HG02623 (cell line): ENCODE results near the gene RNF213.

ENCODE experiments used
- ATAC-seq: cut with Tn5 transposase; IDR thresholded peaks from one replicate; pipeline ENCODE4 v1.9.1; 2021; ENCODE audit warnings: moderate library complexity; ENCODE audit not compliant: unreplicated experiment

RNF213 gene

DNA sequence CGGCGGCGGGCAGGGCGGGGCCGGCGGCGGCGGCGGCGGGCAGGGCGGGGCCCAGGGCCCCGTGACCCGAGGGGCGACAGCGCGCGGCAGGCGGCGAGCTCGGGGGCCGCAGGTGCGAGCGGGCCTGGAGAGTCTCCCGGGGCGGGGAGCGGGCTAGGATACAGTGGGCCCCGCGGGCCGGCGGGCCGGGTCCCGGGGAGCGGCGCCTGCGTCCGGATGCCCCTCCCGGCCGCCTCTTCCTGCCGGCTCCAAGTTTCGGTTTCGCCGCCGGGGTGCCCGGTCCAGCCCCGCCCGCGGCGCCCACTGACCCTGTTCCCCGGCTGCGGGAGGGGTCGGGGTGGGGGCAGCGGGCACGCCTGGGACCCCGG, at the start of gene RNF213:
TSS of gene RNF213 (plus strand) at position 62 of the 368 bp plus-strand sequence. CDS start 2,830 bp downstream, outside the sequence.
- ATAC-seq, result no peak

DNA sequence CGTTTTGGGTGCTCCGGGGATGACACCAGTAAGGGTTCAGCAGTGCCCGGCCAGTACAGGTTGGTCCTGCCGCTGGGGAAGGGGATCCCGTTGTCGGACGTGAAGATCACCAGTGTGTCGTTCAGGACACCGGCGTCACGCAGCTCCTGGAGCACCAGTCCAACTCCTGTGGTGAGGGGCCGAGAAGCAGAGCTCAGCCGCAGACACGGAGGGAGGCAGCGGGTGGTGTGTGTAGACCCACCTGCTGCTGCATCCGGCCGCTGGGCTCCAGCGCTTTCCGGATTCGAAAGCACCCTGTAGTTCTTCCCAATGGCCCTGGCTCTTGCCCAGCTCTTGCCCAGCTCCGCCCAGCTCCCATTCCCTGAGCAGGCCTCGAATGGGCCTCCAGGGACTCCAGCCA, 48.5 kb upstream of the RNF213 start:
- ATAC-seq, result no peak

DNA sequence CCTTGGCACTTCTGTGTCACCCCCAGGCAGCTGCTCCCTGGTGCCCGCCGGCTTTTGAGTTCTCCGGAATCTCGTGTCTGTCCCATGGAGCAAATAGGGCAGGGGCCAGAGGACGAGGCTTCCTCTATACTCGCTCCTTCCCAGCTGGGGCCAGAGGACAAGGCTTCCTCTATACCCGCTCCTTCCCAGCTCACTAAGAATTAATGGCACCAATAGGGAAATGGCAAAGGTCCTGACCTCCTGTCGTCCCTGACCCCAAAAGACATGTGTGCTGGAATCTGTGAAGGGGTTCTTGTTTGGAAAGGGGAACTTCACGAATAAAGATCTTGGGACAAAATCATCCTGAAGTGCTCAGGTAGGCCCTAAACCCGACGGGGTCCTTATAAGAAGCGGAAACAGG, 48.1 kb upstream of the RNF213 start:
- no peak for ATAC-seq

DNA sequence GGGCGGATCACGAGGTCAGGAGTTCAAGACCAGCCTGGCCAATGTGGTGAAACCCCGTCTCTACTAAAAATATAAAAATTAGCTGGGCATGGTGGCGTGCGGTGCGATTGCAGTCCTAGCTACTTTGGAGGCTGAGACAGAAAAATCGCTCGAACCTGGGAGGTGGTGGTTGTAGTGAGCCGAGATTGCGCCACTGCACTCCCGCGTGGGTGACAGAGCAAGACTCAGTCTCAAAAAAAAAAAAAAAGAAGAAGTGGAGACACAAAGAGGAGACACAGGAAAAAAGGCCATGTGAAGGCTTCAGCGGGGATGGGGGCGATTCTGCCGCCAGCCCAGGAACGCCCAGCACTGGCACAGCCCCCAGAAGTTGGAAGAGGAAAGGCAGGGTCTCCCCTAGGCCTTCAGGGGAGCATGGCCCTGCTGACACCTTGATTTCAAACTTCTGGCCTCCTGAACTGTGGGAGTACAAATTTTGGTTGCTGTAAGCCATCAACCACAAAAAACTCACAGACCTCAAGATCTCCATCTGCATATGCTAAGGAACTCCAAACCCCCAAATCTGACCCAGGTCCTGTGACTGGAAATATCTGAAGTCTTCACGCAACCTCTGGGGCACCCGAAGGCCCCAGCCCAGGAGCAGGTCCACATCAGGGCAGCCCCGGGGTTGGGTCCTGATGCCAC, 47.5 kb upstream of the RNF213 start:
- no peak for ATAC-seq

DNA sequence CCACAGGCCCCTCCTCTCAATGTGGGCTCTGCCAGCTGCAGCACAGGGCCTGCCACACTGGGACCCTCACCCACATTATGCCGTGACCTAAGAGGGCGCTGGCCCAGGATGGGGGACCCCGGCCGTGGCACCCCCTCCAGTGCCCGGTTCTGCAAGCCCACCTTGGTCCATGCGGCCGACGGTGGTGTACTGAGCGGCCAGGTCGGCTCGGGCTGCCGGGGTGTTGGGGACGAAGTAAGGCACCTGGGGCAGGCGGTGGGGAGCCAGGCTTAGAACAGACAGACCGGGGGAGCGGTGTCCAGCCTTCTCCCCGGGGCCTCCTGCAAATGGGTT, 47.0 kb upstream of the RNF213 start:
- no peak for ATAC-seq

DNA sequence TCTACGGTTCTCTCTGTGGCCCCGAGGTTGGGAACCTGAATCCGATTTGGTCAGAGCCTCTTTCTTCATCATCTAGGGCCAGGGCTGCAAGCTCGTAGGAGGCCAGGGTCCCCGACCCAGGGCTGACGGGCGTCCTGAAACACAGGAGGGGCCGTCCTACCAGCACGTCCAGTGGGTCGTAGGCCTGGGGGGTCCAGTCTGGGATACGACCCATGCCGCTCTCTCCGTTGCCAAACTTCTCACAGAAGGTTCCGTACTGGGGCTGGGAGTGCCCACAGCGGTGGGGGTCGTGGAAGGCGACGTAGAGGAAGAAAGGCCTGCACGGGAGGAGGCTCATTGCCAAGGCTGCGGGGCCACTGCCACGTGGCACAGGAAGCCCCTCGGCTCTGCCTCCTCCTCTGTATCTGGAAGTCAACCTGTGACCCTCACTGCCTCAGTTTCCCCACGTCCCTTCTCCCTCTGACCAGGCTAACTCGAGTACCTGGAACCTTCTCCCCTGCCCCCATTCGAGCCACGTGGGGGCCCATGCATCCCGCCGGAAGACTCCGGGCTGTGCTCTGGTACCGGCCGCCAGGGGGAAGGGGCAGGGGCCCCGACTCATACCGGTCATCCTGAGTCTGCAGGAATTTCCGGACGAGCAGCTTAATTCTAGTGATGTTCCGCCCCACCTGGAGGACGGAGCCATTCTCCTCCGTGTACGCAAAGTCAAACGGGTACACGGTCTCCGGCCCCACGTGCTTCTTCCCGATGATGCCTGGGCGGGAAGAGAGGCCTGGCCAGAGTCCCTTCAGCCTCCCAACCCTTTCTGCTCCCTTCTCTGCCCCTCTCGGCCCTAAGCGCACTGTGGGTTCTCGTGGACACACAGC, 46.4 kb upstream of the RNF213 start:
- ATAC-seq, result no peak

DNA sequence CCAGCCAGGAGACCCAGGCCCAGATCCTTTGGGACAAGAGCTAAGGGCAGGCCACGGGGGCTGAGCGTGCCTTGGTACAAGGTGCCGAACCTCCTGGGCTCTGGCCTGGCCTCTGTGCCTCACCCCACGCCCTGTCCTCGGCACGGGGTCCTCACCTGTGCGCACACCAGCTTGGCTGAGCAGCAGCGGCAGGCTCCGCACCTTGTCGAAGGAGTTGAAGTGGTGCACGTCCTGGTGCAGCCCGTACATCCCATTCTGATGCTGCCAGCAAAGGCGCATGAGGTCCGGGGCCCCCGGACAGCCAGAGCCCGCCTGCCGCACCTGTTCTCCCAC, 45.8 kb upstream of the RNF213 start:
- no peak for ATAC-seq

DNA sequence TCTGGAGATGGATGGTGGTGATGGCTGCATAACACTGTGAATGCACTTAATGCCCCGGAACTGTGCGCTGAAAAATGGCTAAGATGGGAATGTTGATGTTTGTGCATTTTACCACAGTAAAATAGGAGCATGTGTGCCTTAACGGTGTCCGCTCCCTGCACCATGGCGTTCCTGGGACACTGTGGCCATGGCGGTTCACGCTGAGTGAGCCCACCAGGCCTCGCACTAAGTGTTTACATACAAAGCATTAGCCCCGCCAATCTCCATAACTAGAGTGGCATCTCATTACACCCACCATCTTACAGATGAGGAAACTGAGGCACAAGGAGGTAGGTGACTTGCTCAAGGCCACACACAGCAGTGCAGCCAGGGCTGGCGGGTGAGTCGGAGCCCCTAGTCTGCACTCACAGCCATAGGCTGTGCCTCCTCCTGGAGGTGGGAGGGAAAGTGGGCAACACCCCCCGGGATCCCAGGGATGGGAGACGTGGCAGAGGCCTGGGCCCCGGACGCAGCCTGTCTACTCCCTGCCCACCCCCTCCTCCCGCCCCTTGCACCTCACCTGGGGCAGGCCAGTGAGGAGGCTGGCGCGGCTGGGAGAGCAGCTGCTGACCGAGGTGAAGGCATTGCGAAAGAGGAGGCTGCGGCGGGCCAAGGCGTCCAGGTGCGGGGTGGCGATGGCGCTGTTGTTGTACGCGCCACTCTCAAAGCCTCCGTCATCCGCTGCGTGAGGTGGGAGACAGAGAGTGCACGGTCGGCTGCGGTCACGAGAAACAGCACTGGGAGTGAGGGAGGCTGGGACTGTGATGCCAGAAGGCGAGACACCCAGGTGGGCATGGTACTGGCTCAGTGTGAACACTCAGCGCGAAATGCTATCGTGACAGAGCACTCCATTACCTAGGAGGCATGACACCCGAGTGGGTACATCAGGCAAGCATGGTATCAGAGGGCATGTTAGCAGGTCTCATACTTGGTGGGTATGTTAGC, 43.9 kb upstream of the RNF213 start:
- no peak for ATAC-seq

DNA sequence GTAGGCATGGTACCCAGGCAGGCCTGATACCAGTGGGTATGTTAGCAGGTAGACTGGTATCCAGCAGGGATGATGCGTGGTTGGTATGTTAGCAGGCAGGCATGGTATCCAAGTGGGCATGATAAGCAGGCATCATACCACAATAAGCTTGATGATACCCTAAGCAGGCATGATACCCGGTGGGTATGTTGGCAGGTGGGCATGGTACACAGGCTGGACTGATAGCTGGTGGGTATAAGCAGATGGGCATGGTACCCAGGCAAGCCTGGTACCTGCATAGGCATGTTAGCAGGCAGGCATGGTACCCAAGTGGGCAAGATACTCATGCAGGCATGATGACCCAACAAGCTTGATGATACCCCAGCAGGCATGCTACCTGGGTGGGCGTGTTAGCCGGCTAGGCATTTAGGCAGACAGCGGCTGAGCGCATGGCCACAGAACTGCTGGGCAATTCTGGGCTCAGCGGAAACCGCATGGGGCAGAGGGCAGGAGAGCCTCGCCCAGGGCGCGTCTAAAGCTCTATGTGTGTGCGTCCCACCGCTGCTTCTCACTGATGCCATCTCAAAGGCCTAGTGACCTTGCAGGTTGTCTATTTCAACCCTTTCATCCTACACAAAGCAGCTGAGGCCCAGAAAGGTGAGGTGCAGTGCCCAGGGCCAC, 42.8 kb upstream of the RNF213 start:
- ATAC-seq, result no peak

DNA sequence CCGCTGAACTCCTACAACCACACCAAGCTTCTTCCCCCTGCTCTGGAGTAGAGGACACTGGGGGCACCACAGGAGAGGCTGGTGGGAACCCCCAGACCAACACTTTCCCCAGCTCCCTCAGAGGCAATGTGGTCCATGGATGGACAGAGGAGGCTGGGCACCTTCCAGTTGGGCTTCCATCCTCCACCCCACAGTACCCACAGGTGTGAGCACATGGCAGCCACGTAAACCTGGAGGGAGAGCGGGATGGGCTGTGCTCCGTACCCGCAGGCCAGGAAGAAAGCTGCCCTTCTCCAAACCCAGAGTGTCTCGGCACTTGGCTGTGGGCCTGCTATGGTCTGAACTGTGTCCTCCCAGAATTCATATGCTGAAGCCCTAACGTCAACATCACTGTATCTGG, 42.3 kb upstream of the RNF213 start:
- ATAC-seq, result no peak

DNA sequence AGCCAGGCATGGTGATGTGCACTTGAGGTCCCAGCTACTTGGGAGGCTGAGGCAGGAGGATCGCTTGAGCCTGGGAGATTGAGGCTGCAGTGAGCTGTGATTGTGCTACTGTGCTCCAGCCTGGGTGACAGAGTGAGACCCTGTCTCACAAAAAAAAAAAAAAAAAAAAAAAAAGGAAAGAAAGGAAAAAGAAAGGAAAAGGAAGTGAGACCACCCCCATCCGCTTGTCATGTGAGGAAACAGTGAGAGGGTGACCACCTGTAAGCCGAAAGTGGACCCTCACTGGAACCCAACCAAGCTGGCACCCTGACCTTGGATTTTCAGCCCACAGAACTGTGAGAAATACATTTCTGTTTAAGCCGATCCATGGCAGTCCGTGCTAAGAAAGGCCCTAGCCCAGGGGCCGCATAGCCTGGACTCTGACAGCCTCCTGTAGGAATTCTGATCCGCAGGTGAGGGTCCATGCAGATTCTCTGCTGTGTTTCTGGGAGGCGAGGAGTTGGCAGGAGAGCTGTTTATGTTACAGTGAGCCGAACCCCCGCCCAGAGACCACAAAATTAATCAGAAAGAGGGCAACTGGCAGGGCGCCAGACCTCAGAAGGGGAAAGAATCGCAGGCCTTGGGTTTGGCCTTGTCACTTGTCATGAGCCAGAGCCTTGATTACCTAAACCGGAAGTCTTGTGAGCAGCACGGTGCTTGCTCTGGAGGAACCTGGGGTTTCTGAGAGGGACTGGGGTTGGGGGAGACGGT, 41.5 kb upstream of the RNF213 start:
- ATAC-seq, result no peak

DNA sequence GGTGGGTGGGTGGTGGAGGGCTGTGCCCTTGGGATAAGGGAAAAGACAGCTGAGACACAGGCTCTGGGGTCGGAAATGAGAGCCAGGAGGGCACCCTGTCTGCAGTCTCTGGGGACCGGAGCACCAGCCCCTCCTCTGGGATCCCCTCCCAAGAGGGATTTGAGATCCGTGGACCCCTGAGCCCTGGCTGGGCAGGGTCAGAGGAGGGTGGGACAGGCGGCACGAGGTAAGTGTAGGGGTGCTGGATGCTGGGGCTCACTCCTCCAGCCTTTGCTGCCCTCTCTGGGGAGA, 40.9 kb upstream of the RNF213 start:
- no peak for ATAC-seq

DNA sequence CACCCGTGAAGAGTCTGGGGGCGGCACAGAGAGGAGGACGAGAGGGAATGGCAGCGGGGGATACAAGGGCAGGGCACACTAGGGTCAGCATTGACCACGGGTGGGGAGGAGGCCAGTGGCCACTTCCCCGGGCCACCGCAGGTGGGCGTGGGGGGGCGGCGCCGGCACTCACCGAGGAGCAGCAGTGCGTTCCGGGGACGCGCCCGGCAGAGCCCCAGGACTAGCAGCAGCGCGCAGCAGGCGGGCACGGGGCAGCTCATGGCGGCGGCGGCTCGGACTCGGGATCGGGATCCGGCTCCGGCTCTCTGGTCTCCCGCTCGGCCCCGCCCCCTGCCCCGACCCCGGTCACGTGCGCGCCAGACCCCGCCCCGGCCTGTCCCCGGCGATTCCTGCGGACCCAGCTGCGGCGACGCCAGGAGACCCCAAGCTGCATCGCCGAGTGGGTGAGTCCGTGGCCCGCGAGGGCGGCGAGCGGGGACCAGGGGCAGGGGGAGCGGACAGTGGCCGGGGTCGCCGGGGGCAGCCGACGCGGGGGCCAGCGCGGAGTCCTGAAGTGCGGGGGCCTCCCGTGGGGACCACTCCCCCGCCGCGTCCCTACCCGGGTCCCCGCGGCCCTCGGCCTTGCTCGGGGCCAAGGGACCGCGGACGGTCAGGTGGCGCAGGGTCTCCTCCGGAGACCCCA, 40.5 kb upstream of the RNF213 start, which contains the start of the genes SGSH and SLC26A11:
TSS of gene SGSH (minus strand) at position 280 of the 682 bp plus-strand sequence. CDS start at position 260, 20 bp downstream.
TSS of gene SLC26A11 (plus strand) at position 374 of the 682 bp plus-strand sequence. CDS start 1,134 bp downstream, outside the sequence.
- ATAC-seq, result no peak

DNA sequence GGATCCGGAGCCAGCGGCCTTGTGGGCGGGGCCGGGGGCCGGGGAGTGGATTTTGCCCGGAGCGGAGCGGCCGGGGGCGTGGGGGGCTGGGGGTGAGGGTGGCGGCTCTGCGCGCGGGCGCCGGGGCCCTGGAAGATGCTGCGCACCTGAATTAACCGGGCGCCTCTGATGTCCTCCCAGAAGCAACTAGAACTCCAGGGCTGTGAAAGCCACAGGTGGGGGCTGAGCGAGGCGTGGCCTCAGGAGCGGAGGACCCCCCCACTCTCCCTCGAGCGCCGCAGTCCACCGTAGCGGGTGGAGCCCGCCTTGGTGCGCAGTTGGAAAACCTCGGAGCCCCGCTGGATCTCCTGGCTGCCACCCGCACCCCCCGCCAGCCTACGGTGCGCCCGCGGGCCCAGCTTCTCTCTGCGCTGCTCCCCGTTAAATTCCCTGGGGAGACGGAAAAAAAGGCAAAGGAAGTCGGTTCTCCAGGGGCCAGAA, 39.9 kb upstream of the RNF213 start:
- no peak for ATAC-seq

DNA sequence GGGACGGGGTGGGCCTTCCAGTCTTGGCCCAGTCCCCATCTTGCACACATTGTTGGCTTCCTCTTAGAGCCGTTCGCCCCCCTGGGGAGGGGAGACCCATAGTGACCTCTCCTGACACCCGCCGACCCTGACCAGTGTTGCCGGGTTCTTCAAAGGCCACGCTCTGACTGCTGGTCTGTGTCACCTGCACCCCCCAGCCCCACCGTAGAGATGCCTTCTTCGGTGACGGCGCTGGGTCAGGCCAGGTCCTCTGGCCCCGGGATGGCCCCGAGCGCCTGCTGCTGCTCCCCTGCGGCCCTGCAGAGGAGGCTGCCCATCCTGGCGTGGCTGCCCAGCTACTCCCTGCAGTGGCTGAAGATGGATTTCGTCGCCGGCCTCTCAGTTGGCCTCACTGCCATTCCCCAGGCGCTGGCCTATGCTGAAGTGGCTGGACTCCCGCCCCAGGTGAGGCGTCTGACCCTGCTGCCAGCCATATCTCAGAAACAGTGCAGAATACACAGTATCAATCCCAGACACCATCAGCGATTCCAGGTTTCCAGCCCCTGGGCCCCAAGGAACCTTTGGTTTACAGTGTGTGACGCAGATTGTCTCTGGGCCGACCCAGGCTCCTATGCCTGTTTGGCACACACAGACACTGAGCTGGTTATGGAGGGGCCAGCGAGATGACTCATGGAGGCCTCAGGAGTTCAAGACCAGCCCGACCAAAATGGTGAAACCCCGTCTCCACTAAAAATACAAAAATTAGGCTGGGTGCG, 39.1 kb upstream of the RNF213 start:
- no peak for ATAC-seq

DNA sequence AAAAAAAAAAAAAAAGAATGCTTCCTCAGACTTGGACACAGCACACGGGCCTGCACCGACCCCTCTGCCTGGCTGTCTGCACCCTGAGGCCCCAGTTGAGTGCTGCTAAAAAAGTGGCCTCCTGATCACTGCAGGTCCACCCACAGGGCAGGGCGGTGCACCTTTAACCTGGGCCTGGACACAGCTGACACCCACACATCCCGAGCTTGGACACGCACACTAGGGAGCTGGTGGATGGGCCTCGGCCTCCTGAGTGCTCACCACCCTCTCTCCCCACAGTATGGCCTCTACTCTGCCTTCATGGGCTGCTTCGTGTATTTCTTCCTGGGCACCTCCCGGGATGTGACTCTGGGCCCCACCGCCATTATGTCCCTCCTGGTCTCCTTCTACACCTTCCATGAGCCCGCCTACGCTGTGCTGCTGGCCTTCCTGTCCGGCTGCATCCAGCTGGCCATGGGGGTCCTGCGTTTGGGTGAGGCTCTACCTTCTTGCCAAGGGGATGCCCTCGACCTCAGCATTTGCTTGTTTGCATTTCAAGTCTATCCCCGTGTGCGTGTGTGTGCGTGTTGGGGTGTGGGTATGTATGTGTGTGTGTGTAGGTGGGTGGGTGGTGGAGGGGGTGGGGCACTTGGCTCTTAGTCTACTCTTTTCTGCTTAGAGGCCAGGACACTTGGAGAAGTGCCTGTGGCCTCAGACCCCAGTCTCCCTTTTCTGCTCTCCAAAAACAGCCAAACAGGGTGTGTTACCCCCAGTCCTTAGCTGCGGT, 38.1 kb upstream of the RNF213 start:
- ATAC-seq, result no peak

DNA sequence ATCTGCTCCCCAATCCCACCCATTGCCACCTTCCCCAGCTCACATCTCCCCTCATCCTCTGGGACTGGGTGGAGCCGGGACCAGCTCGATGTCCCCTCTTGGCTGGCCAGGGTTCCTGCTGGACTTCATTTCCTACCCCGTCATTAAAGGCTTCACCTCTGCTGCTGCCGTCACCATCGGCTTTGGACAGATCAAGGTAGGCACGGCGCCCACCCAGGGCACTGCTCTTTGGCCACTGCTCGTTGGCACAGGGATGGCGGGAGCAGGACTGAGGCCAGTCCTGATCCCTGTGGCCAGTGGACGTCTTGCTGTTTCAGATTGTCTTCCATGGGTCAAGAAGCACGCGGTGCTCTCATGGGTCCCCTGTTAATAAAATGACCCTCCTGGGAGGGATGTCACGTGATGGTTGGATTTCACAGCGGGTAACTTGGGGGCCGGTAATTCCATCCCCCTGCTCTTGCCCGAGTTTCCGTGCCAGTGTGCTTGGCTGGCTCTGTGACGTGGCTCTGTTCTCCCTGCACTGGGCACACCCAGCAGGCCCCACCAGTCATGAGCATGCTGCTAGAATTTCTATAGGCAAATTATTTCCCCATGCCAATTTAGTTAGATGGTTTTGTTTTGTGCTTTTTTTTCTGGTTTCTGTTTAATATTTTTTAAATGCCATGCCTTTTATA, 37.4 kb upstream of the RNF213 start:
- ATAC-seq, result no peak
